Upper lobe of right lung (tissue), 1 donor: ENCODE measurements around the gene SLC16A3. TPM values are rescaled to one million over a fixed set of nuclear protein-coding genes. Genes with fewer than 3 reads are reported as not detected.
"Not testable (repeated sequence)": the region's sequence is repeated elsewhere in the genome, so short reads cannot be mapped to it uniquely, and the experiment has no call there.

Experiments
- ATAC-seq: fragments of 200-7000 bp; cut with Tn5 transposase; one replicate; pipeline ENCODE4 v1.9.1; 2020; ENCODE audit warnings: mild to moderate bottlenecking, moderate library complexity
- DNase-seq: peaks from one replicate; pipeline ENCODE4 v3.0.0-alpha.2; 2020
- H3K27ac ChIP-seq: fragments of 200-600 bp; one replicate; pipeline ENCODE4 v1.8.0; 2022
- H3K27me3 ChIP-seq: fragments of 200-600 bp; one replicate; pipeline ENCODE4 v1.8.0; 2022; ENCODE audit warnings: mild to moderate bottlenecking
- H3K36me3 ChIP-seq: fragments of 200-600 bp; one replicate; pipeline ENCODE4 v1.8.0; 2022
- H3K4me1 ChIP-seq: fragments of 200-600 bp; one replicate; pipeline ENCODE4 v1.8.0; 2022
- H3K4me3 ChIP-seq: fragments of 200-600 bp; one replicate; pipeline ENCODE4 v1.8.0; 2022; ENCODE audit warnings: mild to moderate bottlenecking
- H3K9me3 ChIP-seq: fragments of 200-600 bp; one replicate; pipeline ENCODE4 v1.8.0; 2022
- intact Hi-C: fragments of 100-400 bp; cut with DNase I; formaldehyde crosslinking; loops from one replicate; pipeline ENCODE4 v1.11.0; 2022
- total RNA-seq: library from RNA; stranded (reverse); fragmentation: NEBNext Ultra II Directional; extraction: Animal tissue kit (Norgen Biotek cat#: 25700); gene quantifications from one replicate; pipeline ENCODE4 v1.2.1, GENCODE V29; 2021
- TF ChIP-seq, protein P1 (sequence below): fragments of 200-600 bp; IDR thresholded peaks from one replicate; pipeline ENCODE4 v1.8.0; 2022; ENCODE audit warnings: antibody characterized with exemption
- donor health status: DM: no; HTN: yes; CAD: no; lungs with severe emphysema.

SLC16A3 gene
- total RNA-seq, 1 donor from 2014 or later: 77.5 TPM

- peaks cover 19% of the 10 kb centered on the region for H3K4me1 ChIP-seq
- TF ChIP-seq, protein P1, sequence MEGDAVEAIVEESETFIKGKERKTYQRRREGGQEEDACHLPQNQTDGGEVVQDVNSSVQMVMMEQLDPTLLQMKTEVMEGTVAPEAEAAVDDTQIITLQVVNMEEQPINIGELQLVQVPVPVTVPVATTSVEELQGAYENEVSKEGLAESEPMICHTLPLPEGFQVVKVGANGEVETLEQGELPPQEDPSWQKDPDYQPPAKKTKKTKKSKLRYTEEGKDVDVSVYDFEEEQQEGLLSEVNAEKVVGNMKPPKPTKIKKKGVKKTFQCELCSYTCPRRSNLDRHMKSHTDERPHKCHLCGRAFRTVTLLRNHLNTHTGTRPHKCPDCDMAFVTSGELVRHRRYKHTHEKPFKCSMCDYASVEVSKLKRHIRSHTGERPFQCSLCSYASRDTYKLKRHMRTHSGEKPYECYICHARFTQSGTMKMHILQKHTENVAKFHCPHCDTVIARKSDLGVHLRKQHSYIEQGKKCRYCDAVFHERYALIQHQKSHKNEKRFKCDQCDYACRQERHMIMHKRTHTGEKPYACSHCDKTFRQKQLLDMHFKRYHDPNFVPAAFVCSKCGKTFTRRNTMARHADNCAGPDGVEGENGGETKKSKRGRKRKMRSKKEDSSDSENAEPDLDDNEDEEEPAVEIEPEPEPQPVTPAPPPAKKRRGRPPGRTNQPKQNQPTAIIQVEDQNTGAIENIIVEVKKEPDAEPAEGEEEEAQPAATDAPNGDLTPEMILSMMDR: no peak
- H3K9me3 ChIP-seq: no peaks in the 10 kb centered on the region
- DNase-seq (peak; percentile 55), ATAC-seq (no peak)
- H3K4me3 ChIP-seq: no peak overlapping the region
- no peaks in the 10 kb centered on the region for H3K27me3 ChIP-seq
- H3K36me3 ChIP-seq: peaks cover 87% of the 10 kb centered on the region
- H3K27ac ChIP-seq: no peak overlapping the region
- intact Hi-C loops: no loop called here
Observed at GRCh38 chr17:82249896-82250581, 21.2 kb downstream of the SLC16A3 start.

DNA sequence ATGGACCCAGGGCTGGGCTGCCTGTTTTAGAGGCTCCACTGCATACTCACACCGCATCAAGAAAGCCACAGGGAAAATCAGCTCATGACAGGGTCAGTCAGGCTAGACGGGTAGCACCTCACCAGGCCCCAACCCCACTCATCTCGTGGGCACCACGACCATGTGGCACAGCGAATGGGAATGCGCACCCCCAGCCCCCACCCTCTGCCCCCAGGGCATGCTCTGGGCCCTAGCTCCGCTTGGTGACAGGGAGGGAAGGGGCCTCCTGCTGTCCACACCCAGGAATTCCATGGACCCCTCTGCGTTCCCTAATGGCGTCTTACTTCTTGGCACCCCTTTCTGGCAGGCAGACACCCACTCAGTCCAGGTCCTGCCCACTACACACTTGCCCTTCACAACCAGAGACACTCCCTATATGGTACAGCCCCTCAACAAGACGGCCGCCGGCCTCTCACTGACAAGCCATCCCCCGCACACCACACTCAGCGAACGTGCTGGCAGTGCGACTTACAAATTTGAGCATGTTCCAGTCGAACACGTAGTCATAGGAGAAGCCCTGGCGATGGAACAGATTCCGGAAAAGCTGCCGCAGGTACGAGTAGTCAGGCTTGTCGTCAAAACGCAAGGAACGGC, 22.1 kb downstream of the SLC16A3 start:
- H3K36me3 ChIP-seq: peaks cover 87% of the 10 kb centered on the region
- no peak overlapping the region for H3K27ac ChIP-seq
- H3K4me3 ChIP-seq: no peak overlapping the region
- no peaks in the 10 kb centered on the region for H3K27me3 ChIP-seq
- no peak for ATAC-seq
- H3K4me1 ChIP-seq: peaks cover 19% of the 10 kb centered on the region
- H3K9me3 ChIP-seq: no peaks in the 10 kb centered on the region
- DNase-seq: no peak
- intact Hi-C loops: no loop called here
- TF ChIP-seq, protein P1: no peak

GRCh38 chr17:82252511-82253178, 23.8 kb downstream of the SLC16A3 start:
- intact Hi-C loops: no loop called here
- DNase-seq (no peak), ATAC-seq (no peak)
- Histone ChIP-seq H3K9me3 (no peaks in the 10 kb centered on the region), H3K4me3 (no peak overlapping the region), H3K4me1 (peaks cover 2% of the 10 kb centered on the region), H3K27ac (no peak overlapping the region), H3K27me3 (no peaks in the 10 kb centered on the region), H3K36me3 (peaks cover 86% of the 10 kb centered on the region)
- TF ChIP-seq, protein P1: no peak

DNA sequence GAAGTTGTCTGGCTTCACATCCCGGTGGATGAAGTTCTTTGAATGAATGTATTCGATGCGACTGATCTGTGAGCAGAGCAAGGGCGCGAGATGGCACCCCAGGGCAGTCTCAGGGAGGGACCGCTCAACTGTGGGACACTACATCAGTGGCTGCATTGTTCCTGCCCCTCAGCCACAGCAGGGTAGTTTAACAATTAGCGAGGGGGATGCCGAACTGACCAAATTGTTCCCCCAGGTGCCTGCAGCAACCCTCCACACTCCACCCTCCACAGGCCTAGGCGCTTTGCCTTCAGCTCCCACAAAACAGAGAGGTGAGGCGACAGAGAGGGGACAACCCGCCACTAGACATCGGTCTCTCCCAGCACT, 24.3 kb downstream of the SLC16A3 start:
- ATAC-seq: no peak

GRCh38 chr17:82254096-82254495, 25.3 kb downstream of the SLC16A3 start:
- intact Hi-C loops, DNase-seq, ATAC-seq, H3K27me3 ChIP-seq, H3K27ac ChIP-seq, H3K4me3 ChIP-seq, H3K9me3 ChIP-seq, H3K4me1 ChIP-seq: not testable (repeated sequence)
- H3K36me3 ChIP-seq: peaks cover 86% of the 10 kb centered on the region

More for the DNA sequence above, 24.3 kb downstream of the SLC16A3 start:
- Histone ChIP-seq H3K27ac (no peak overlapping the region), H3K4me3 (no peak overlapping the region), H3K36me3 (peaks cover 86% of the 10 kb centered on the region), H3K27me3 (no peaks in the 10 kb centered on the region), H3K9me3 (no peaks in the 10 kb centered on the region), H3K4me1 (no peaks in the 10 kb centered on the region)
- TF ChIP-seq, protein P1: no peak
- intact Hi-C loops: no loop called here
- no peak for DNase-seq

GRCh38 chr17:82254746-82255145, 25.9 kb downstream of the SLC16A3 start:
- H3K27ac ChIP-seq, ATAC-seq, DNase-seq, H3K4me1 ChIP-seq, H3K4me3 ChIP-seq, intact Hi-C loops, H3K9me3 ChIP-seq, H3K27me3 ChIP-seq: not testable (repeated sequence)
- peaks cover 86% of the 10 kb centered on the region for H3K36me3 ChIP-seq
